ENCODE results near the gene LKAAEAR1. TPM values are rescaled to one million over a fixed set of nuclear protein-coding genes. Genes with fewer than 3 reads are reported as not detected.

Gene LKAAEAR1
- total and polyA plus RNA-seq, 2 of the 13 experiments (the other 11 are each of a cell fraction or from before 2014, with no cell fraction given): not detected

GRCh38 chr20:64073476-64074183 is 10.6 kb downstream of the LKAAEAR1 start:
- no peaks in the 10 kb centered on the region for H4K20me1 ChIP-seq (ENCODE audit: insufficient read depth, low read length)
- 0 out of 2 replicates have a peak, but pooled peaks have one; percentile 21 for TF ChIP-seq ZBTB38 (CRISPR knock-in tag; IDR thresholded peaks at IDR 0.05)
- no peak for TF ChIP-seq ZNF251 (CRISPR knock-in tag; IDR thresholded peaks at IDR 0.05)
- 0 out of 2 replicates have a peak, but pooled peaks have one; percentile 29 for TF ChIP-seq AKAP8 (CRISPR knock-in tag; IDR thresholded peaks at IDR 0.05)
- TF ChIP-seq MED13 (CRISPR knock-in tag; IDR thresholded peaks at IDR 0.05): no peak
- no peak for TF ChIP-seq ZNF724P (CRISPR knock-in tag; IDR thresholded peaks at IDR 0.05; ENCODE audit: borderline replicate concordance)
- TF ChIP-seq MTA1 (CRISPR knock-in tag; IDR thresholded peaks at IDR 0.05; ENCODE audit: borderline replicate concordance): 0 out of 2 replicates have a peak, but pooled peaks have one; percentile 17
- no peak for TF ChIP-seq MAFK (conservative IDR thresholded peaks at IDR 0.05 in 1 of 2, IDR thresholded peaks at IDR 0.05 in 1 of 2; ENCODE audit: low read length in 2 of 2)
- H3K36me3 ChIP-seq (replicated peaks in 1 of 2; ENCODE audit: control insufficient read depth in 1 of 2, insufficient read depth in 2 of 2, low read length in 2 of 2): no peaks in the 10 kb centered on the region
- intact Hi-C loops (cut with micrococcal nuclease; ENCODE audit: unreplicated experiment) (no loop called here), in situ Hi-C loops (cut with HindIII; ENCODE audit: extremely low pct_ligation_motif_present, low pct_unique_long_range_greater_than_20kb) (no loop called here)
- ChIA-PET CTCF (ENCODE audit: low intra/inter-chr PET ratio, low total read pairs) (no interaction called here), POLR2A (interaction anchor here (1.0 kb wide), 1 partner anchor 10 kb away, joined by 3 read pairs; no protein-coding TSS in a partner anchor)
- WGBS (ENCODE audit: low lambda C conversion rate): 93% methylated on average over 37 of the region's 37 CpGs
- DNase-seq (ENCODE audit: low spot score) (no peak), FAIRE-seq (no peak), ATAC-seq (no peak)
- H3K27ac ChIP-seq (ENCODE audit: extremely low read length, insufficient read depth, low read length): no peak overlapping the region
- H3K27me3 ChIP-seq (ENCODE audit: control insufficient read depth in 1 of 2, insufficient read depth in 2 of 2, low read length in 2 of 2): 0 out of 5 replicates have a peak, but pooled peaks cover 0 to 4% of the 10 kb centered on the region in 2 experiments
- H3K4me1 ChIP-seq (ENCODE audit: insufficient read depth, low read length): peaks cover 18% of the 10 kb centered on the region
- no peaks in the 10 kb centered on the region for H3K79me2 ChIP-seq (ENCODE audit: insufficient read depth, low read length)
- H3K4me2 ChIP-seq (ENCODE audit: low read depth, low read length): no peak overlapping the region
- BruUV-seq (replicated peaks): no TSS peak
- no peak overlapping the region for H3K4me3 ChIP-seq (replicated peaks in 1 of 3; ENCODE audit: insufficient read depth in 1 of 3, low read depth in 2 of 3, low read length in 3 of 3)
- H2AFZ ChIP-seq (ENCODE audit: low read length): no peak overlapping the region
- no peak overlapping the region for H3K9ac ChIP-seq (ENCODE audit: insufficient read depth, low read depth, low read length)
- H3K9me3 ChIP-seq (ENCODE audit: low read length): no peaks in the 10 kb centered on the region

- Histone ChIP-seq H3K27ac (ENCODE audit: extremely low read length, insufficient read depth, low read length) (no peak overlapping the region), H3K79me2 (ENCODE audit: insufficient read depth, low read length) (no peaks in the 10 kb centered on the region), H3K9ac (ENCODE audit: insufficient read depth, low read depth, low read length) (no peak overlapping the region), H3K4me2 (ENCODE audit: low read depth, low read length) (no peak overlapping the region), H2AFZ (ENCODE audit: low read length) (no peak overlapping the region), H3K36me3 (replicated peaks in 1 of 2; ENCODE audit: control insufficient read depth in 1 of 2, insufficient read depth in 2 of 2, low read length in 2 of 2) (no peaks in the 10 kb centered on the region), H4K20me1 (ENCODE audit: insufficient read depth, low read length) (no peaks in the 10 kb centered on the region), H3K4me3 (replicated peaks in 1 of 3; ENCODE audit: insufficient read depth in 1 of 3, low read depth in 2 of 3, low read length in 3 of 3) (no peak overlapping the region), H3K4me1 (ENCODE audit: insufficient read depth, low read length) (peaks cover 9% of the 10 kb centered on the region; the same call in 1 of the 2 replicates), H3K9me3 (ENCODE audit: low read length) (no peaks in the 10 kb centered on the region), H3K27me3 (ENCODE audit: control insufficient read depth in 1 of 2, insufficient read depth in 2 of 2, low read length in 2 of 2) (peaks cover 0 to 11% of the 10 kb centered on the region in 2 experiments; a peak in 1 of 5 replicates)
- BruUV-seq (replicated peaks): no TSS peak
- CTCF ChIA-PET (ENCODE audit: low intra/inter-chr PET ratio, low total read pairs): no interaction called here
- no peak for DNase-seq (ENCODE audit: low spot score)
- in situ Hi-C loops (cut with HindIII; ENCODE audit: extremely low pct_ligation_motif_present, low pct_unique_long_range_greater_than_20kb): no loop called here
- ATAC-seq: no peak
- POLR2A ChIA-PET: interaction anchor here (0.9 to 1.0 kb wide), 2 partner anchors 18 to 37 kb away, joined by 3 read pairs; partner anchors contain the start of gene C20orf204
- WGBS (ENCODE audit: low lambda C conversion rate): 72% methylated on average over 14 of the region's 14 CpGs
- no peak for FAIRE-seq
- intact Hi-C loops (cut with micrococcal nuclease; ENCODE audit: unreplicated experiment): no loop called here
- TF ChIP-seq E2F1 (CRISPR knock-in tag; IDR thresholded peaks at IDR 0.05) (no peak), NR2C2 (CRISPR knock-in tag; IDR thresholded peaks at IDR 0.05; ENCODE audit: borderline replicate concordance) (no peak), YY1 (IDR thresholded peaks at IDR 0.05; ENCODE audit: insufficient read depth, insufficient replicate concordance, low read depth, low read length) (no peak), ZNF296 (CRISPR knock-in tag; conservative IDR thresholded peaks at IDR 0.05) (no peak), TIGD3 (CRISPR knock-in tag; IDR thresholded peaks at IDR 0.05; ENCODE audit: borderline replicate concordance) (no peak), AGO2 (optimal IDR thresholded peaks at IDR 0.05; ENCODE audit: low read depth, low read length) (peak; percentile 11)
Observed at GRCh38 chr20:64072498-64073063, 11.6 kb downstream of the LKAAEAR1 start.

All from HepG2 (cell line).